Measurements from ENCODE around the gene ARSB. TPM values are rescaled to one million over a fixed set of nuclear protein-coding genes. Genes with fewer than 3 reads are reported as not detected.

Gene ARSB
- total and polyA plus RNA-seq, 2 donors (not counting 1 experiment from before 2014, with no cell fraction given), result 4.6 to 9.8 TPM

DNA sequence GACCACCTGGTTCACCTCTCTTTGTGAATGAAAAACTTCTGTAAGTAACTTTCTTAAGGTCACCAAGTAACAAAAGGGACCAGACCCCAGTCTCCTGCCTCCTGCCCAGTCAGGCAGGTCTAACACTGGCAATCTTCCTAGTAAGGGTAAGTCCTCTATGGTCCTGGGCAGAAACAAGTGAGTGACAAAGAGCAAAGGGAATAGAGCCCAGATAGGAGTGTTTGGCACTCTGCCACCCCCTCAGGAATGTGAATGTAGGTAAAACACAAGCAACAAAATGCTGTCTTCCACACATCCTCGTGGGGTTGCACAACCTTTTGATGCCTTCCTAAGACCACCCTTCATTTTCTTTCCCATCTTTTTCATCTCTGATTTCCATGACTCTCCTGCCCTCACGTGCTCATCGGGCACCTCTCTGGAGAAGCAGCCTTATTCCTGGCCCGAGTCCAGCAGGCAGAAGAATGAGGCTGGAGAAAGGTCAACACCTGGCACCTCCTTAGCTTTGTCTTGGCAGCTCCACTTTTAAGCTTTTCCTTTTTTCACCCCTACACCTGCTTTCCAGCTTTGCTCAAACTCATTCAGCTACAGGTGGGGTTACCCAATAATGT, 246.3 kb downstream of the ARSB start:
- Mint-ChIP-seq H3K27ac (no peak overlapping the region), H3K4me1 (peaks cover 22% of the 10 kb centered on the region), H3K27me3 (no peaks in the 10 kb centered on the region), H3K9me3 (ENCODE audit: insufficient read depth) (peaks cover 2% of the 10 kb centered on the region), H3K4me3 (no peak overlapping the region)
- no peaks in the 10 kb centered on the region for H3K9me3 ChIP-seq (ENCODE audit: control extremely low read depth in 1 of 3, control insufficient read depth in 2 of 3, insufficient read depth in 1 of 3, low read length in 2 of 3)
- H4K20me1 ChIP-seq (ENCODE audit: control insufficient read depth, insufficient read depth, low read length, poor library complexity, severe bottlenecking), result no peaks in the 10 kb centered on the region
- H3K9ac ChIP-seq (ENCODE audit: low read length), result no peak overlapping the region
- H3K4me2 ChIP-seq (replicated peaks; ENCODE audit: low read depth, low read length, poor library complexity, severe bottlenecking), result no peak overlapping the region
- no peak overlapping the region for H2AFZ ChIP-seq (ENCODE audit: insufficient read depth, low read depth, low read length, poor library complexity, severe bottlenecking)
- DNase-seq, result no peak
- 98% methylated on average over 4 of the region's 4 CpGs for WGBS (ENCODE audit: insufficient coverage)
- peaks cover 17 to 19% of the 10 kb centered on the region in 2 donors for H3K4me1 ChIP-seq (ENCODE audit: control insufficient read depth in 2 of 2, insufficient read depth in 2 of 2, low read length in 2 of 2)
- H3K27me3 ChIP-seq (replicated peaks in 1 of 4; ENCODE audit: control extremely low read depth in 1 of 4, control insufficient read depth in 3 of 4, insufficient read depth in 4 of 4, low read length in 3 of 4), result no peaks in the 10 kb centered on the region
- ATAC-seq (ENCODE audit: low read depth), result no peak
- intact Hi-C loops (cut with micrococcal nuclease), result no loop called here
- no peaks in the 10 kb centered on the region for H3K79me2 ChIP-seq (ENCODE audit: control insufficient read depth, insufficient read depth, low read length)
- CTCF ChIA-PET, result no interaction called here
- H3K4me3 ChIP-seq (ENCODE audit: control extremely low read depth in 1 of 5, extremely low read depth in 1 of 5, insufficient read depth in 1 of 5, low read depth in 2 of 5, low read length in 4 of 5), result no peak overlapping the region
- TF ChIP-seq, protein P1, sequence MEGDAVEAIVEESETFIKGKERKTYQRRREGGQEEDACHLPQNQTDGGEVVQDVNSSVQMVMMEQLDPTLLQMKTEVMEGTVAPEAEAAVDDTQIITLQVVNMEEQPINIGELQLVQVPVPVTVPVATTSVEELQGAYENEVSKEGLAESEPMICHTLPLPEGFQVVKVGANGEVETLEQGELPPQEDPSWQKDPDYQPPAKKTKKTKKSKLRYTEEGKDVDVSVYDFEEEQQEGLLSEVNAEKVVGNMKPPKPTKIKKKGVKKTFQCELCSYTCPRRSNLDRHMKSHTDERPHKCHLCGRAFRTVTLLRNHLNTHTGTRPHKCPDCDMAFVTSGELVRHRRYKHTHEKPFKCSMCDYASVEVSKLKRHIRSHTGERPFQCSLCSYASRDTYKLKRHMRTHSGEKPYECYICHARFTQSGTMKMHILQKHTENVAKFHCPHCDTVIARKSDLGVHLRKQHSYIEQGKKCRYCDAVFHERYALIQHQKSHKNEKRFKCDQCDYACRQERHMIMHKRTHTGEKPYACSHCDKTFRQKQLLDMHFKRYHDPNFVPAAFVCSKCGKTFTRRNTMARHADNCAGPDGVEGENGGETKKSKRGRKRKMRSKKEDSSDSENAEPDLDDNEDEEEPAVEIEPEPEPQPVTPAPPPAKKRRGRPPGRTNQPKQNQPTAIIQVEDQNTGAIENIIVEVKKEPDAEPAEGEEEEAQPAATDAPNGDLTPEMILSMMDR (IDR thresholded peaks at IDR 0.05), result no peak
- no peak for TF ChIP-seq EZH2 (IDR thresholded peaks at IDR 0.05; ENCODE audit: borderline replicate concordance, insufficient read depth, low read depth, low read length, poor library complexity, severe bottlenecking)
- no peaks in the 10 kb centered on the region for H3K36me3 ChIP-seq (replicated peaks in 1 of 2; ENCODE audit: control extremely low read depth in 1 of 2, control insufficient read depth in 1 of 2, extremely low read depth in 1 of 2, insufficient read depth in 2 of 2, low read length in 1 of 2)
- H3K27ac ChIP-seq (ENCODE audit: low read length in 2 of 2), result no peak overlapping the region
- POLR2A ChIA-PET, result interaction anchor here (0.6 kb wide), 1 partner anchor 20 kb away, joined by 4 read pairs; no protein-coding TSS in a partner anchor

DNA sequence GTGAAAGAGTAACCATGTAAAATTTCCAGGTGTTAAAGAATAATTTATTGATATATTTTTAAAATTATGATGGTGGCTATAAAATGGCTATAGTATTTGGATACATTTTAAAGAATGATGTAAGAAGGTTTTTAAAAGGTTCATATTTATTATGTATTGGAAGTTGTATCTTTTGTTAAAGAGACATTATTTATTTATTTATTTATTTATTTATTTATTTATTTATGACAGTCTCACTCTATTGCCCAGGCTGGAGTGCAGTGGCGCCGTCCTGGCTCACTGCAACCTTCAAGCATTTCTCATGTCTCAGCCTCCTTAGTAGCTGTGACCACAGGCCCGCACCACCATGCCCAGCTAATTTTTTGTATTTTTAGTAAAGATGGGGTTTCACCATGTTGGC, 247.0 kb downstream of the ARSB start:
- intact Hi-C loops (cut with micrococcal nuclease), result no loop called here
- no peaks in the 10 kb centered on the region for H3K27me3 Mint-ChIP-seq

More for the DNA sequence above, 247.0 kb downstream of the ARSB start:
- Histone ChIP-seq H3K9me3 (ENCODE audit: control extremely low read depth in 1 of 3, control insufficient read depth in 2 of 3, insufficient read depth in 1 of 3, low read length in 2 of 3) (no peaks in the 10 kb centered on the region), H3K4me2 (replicated peaks; ENCODE audit: low read depth, low read length, poor library complexity, severe bottlenecking) (no peak overlapping the region), H3K9ac (ENCODE audit: low read length) (no peak overlapping the region), H3K79me2 (ENCODE audit: control insufficient read depth, insufficient read depth, low read length) (no peaks in the 10 kb centered on the region), H3K4me3 (ENCODE audit: control extremely low read depth in 1 of 5, extremely low read depth in 1 of 5, insufficient read depth in 1 of 5, low read depth in 2 of 5, low read length in 4 of 5) (no peak overlapping the region), H3K27me3 (replicated peaks in 1 of 4; ENCODE audit: control extremely low read depth in 1 of 4, control insufficient read depth in 3 of 4, insufficient read depth in 4 of 4, low read length in 3 of 4) (no peaks in the 10 kb centered on the region), H2AFZ (ENCODE audit: insufficient read depth, low read depth, low read length, poor library complexity, severe bottlenecking) (no peak overlapping the region), H3K4me1 (ENCODE audit: control insufficient read depth in 2 of 2, insufficient read depth in 2 of 2, low read length in 2 of 2) (peaks cover 23 to 24% of the 10 kb centered on the region in 2 donors), H3K36me3 (replicated peaks in 1 of 2; ENCODE audit: control extremely low read depth in 1 of 2, control insufficient read depth in 1 of 2, extremely low read depth in 1 of 2, insufficient read depth in 2 of 2, low read length in 1 of 2) (no peaks in the 10 kb centered on the region), H4K20me1 (ENCODE audit: control insufficient read depth, insufficient read depth, low read length, poor library complexity, severe bottlenecking) (no peaks in the 10 kb centered on the region), H3K27ac (ENCODE audit: low read length in 2 of 2) (no peak overlapping the region)
- TF ChIP-seq EZH2 (IDR thresholded peaks at IDR 0.05; ENCODE audit: borderline replicate concordance, insufficient read depth, low read depth, low read length, poor library complexity, severe bottlenecking), result no peak
- TF ChIP-seq, protein P1 (IDR thresholded peaks at IDR 0.05), result no peak
- ChIA-PET POLR2A (no interaction called here), CTCF (no interaction called here)
- H3K4me3 Mint-ChIP-seq, result no peak overlapping the region
- H3K27ac Mint-ChIP-seq, result no peak overlapping the region
- no peak for DNase-seq
- no CpG with 5 or more reads among the region's 3 CpGs for WGBS (ENCODE audit: insufficient coverage)
- H3K4me1 Mint-ChIP-seq, result peaks cover 29% of the 10 kb centered on the region
- ATAC-seq (ENCODE audit: low read depth), result no peak
- H3K9me3 Mint-ChIP-seq (ENCODE audit: insufficient read depth), result peaks cover 2% of the 10 kb centered on the region
